Activated naive CD4-positive, alpha-beta T cell treated with anti-CD3 and anti-CD28 coated beads, Interleukin-2, amount 10 ng/mL, durations not matched to agents 5 hours and 36 hours (primary cell): ENCODE measurements around the gene PRSS48. TPM values are rescaled to one million over a fixed set of nuclear protein-coding genes. Genes with fewer than 3 reads are reported as not detected.

Experiments
- total RNA-seq, 2 experiments: library from RNA; stranded (reverse); gene quantifications; one replicate each; pipeline ENCODE4 v1.2.3, GENCODE V29; 2021

The PRSS48 gene
- total RNA-seq = not detected

GRCh38 chr4:151276787-151277562 lies at the start of gene PRSS48:
PRSS48 (plus strand) TSS chr4:151277161; CDS start chr4:151277173, 12 bp downstream.

GRCh38 chr4:151325111-151325948 lies 48.4 kb downstream of the PRSS48 start, which contains the start of gene SH3D19:
SH3D19 (minus strand) TSS chr4:151325605; CDS start chr4:151325352, 253 bp downstream.

Other genes starting within 250 kb of the PRSS48 start
- 1,000 to 10,000 TPM; 2,861 to 2,963 TPM for gene RPS3A, start 177.5 kb upstream of the PRSS48 start, total RNA-seq
- gene SH3D19, start 48.4 kb downstream of the PRSS48 start, total RNA-seq = not detected
- under 1 TPM in 1 of 2 experiments, not detected in 1; 0.05 TPM for gene FHIP1A, start 132.0 kb downstream of the PRSS48 start, total RNA-seq